GM18505 (cell line): Measurements from ENCODE around the gene SNRNP70.
"Not testable (repeated sequence)": the region's sequence is repeated elsewhere in the genome, so short reads cannot be mapped to it uniquely, and the experiment has no call there.

Experiments used
- ATAC-seq: cut with Tn5 transposase; IDR thresholded peaks from one replicate; pipeline ENCODE4 v1.9.1; 2021; ENCODE audit not compliant: unreplicated experiment
- POLR2A ChIP-seq: IDR thresholded peaks from 4 replicates; pipeline ENCODE4 v1.6.1; 2011; ENCODE audit warnings: borderline replicate concordance; ENCODE audit not compliant: insufficient read depth, insufficient read length; ENCODE audit errors: extremely low read depth

The SNRNP70 gene

GRCh38 chr19:49073514-49074378 is 11.5 kb upstream of the SNRNP70 start:
- ATAC-seq, result no peak
- no peak for TF ChIP-seq POLR2A

GRCh38 chr19:49074869-49075268 is 10.4 kb upstream of the SNRNP70 start:
- ATAC-seq, result not testable (repeated sequence)

- no peak for ATAC-seq
- no peak for TF ChIP-seq POLR2A
Observed at GRCh38 chr19:49080392-49080791, 4.9 kb upstream of the SNRNP70 start.

- no peak for ATAC-seq
- TF ChIP-seq POLR2A, result no peak
Observed at GRCh38 chr19:49081273-49081672, 4.0 kb upstream of the SNRNP70 start.

- no peak for ATAC-seq
Observed at GRCh38 chr19:49084206-49085019, 838 bp upstream of the SNRNP70 start.

GRCh38 chr19:49085868-49086232 is 599 bp downstream of the SNRNP70 start:
- TF ChIP-seq POLR2A, result no peak

More at GRCh38 chr19:49084206-49085019, 838 bp upstream of the SNRNP70 start:
- no peak for TF ChIP-seq POLR2A

GRCh38 chr19:49086296-49086695 is 1.0 kb downstream of the SNRNP70 start:
- no peak for ATAC-seq
- no peak for TF ChIP-seq POLR2A

More at GRCh38 chr19:49085868-49086232, 599 bp downstream of the SNRNP70 start:
- ATAC-seq, result no peak

- no peak for TF ChIP-seq POLR2A
- ATAC-seq, result no peak
Observed at GRCh38 chr19:49091391-49092038, 6.3 kb downstream of the SNRNP70 start.

- TF ChIP-seq POLR2A, result no peak
- no peak for ATAC-seq
Observed at GRCh38 chr19:49092686-49093085, 7.4 kb downstream of the SNRNP70 start.

- no peak for ATAC-seq
- no peak for TF ChIP-seq POLR2A
Observed at GRCh38 chr19:49094505-49095482, 9.5 kb downstream of the SNRNP70 start.

- no peak for ATAC-seq
- TF ChIP-seq POLR2A, result peak; percentile 20
Observed at GRCh38 chr19:49097453-49098288, 12.4 kb downstream of the SNRNP70 start.

GRCh38 chr19:49098795-49099194 is 13.5 kb downstream of the SNRNP70 start:
- no peak for TF ChIP-seq POLR2A
- ATAC-seq, result no peak
